Nephron progenitor cell (in vitro differentiated cells): ENCODE measurements around the gene TNFAIP8L1.
A peak's percentile ranks its signal among the peaks of the same experiment; 100 is the strongest.
"Not testable (repeated sequence)": the region's sequence is repeated elsewhere in the genome, so short reads cannot be mapped to it uniquely, and the experiment has no call there.

Source experiments
- DNase-seq: peaks from one replicate; pipeline ENCODE4 v3.0.0; 2021
- H3K27ac Mint-ChIP-seq: 2 replicates; pipeline ENCODE4 v1.8.0; 2021; ENCODE audit warnings: mild to moderate bottlenecking, moderate library complexity, mixed read lengths
- H3K27me3 Mint-ChIP-seq: 2 replicates; pipeline ENCODE4 v1.8.0; 2021; ENCODE audit warnings: mild to moderate bottlenecking, low read depth, mixed read lengths; ENCODE audit not compliant: poor library complexity
- H3K36me3 Mint-ChIP-seq: 2 replicates; pipeline ENCODE4 v1.8.0; 2021; ENCODE audit warnings: low read depth, mixed read lengths
- H3K4me1 Mint-ChIP-seq: 2 replicates; pipeline ENCODE4 v1.8.0; 2021; ENCODE audit warnings: mixed read lengths
- H3K4me3 Mint-ChIP-seq: 2 replicates; pipeline ENCODE4 v1.8.0; 2021; ENCODE audit warnings: mild to moderate bottlenecking, moderate library complexity, mixed read lengths
- H3K9me3 Mint-ChIP-seq: 2 replicates; pipeline ENCODE4 v1.8.0; 2021; ENCODE audit warnings: mild to moderate bottlenecking, moderate library complexity, mixed read lengths
- TF ChIP-seq, protein P1 (sequence below): fragments of 200-600 bp; sonication (generic); IDR thresholded peaks from 2 replicates; pipeline ENCODE4 v1.5.0; 2021; ENCODE audit warnings: antibody characterized with exemption

TNFAIP8L1 gene

DNA sequence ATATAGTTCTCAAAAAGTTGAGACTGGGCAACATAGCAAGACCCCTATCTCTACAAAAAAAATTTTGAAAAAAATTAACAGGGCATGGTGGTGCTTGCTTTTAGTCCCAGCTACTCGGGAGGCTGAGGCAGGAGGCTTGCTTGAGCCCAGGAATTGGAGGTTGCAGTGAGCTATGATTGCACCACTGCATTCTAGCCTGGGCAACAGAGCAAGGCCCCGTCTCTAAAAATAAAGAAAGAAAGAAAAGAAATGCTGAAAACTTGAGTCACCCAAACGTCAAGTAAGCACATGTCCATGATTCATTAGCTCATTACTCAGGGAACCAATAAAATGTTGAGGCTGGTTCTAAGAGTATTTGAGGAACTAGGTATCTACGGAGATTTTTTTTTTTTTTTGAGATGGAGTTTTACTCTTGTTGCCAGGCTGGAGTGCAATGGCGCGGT is 45.9 kb upstream of the TNFAIP8L1 start:
- Mint-ChIP-seq H3K27ac (no peak overlapping the region), H3K36me3 (no peaks in the 10 kb centered on the region), H3K27me3 (peaks cover 44% of the 10 kb centered on the region), H3K4me1 (peaks cover 23% of the 10 kb centered on the region), H3K9me3 (no peaks in the 10 kb centered on the region), H3K4me3 (no peak overlapping the region)
- TF ChIP-seq, protein P1, sequence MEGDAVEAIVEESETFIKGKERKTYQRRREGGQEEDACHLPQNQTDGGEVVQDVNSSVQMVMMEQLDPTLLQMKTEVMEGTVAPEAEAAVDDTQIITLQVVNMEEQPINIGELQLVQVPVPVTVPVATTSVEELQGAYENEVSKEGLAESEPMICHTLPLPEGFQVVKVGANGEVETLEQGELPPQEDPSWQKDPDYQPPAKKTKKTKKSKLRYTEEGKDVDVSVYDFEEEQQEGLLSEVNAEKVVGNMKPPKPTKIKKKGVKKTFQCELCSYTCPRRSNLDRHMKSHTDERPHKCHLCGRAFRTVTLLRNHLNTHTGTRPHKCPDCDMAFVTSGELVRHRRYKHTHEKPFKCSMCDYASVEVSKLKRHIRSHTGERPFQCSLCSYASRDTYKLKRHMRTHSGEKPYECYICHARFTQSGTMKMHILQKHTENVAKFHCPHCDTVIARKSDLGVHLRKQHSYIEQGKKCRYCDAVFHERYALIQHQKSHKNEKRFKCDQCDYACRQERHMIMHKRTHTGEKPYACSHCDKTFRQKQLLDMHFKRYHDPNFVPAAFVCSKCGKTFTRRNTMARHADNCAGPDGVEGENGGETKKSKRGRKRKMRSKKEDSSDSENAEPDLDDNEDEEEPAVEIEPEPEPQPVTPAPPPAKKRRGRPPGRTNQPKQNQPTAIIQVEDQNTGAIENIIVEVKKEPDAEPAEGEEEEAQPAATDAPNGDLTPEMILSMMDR = no peak
- DNase-seq = no peak

DNA sequence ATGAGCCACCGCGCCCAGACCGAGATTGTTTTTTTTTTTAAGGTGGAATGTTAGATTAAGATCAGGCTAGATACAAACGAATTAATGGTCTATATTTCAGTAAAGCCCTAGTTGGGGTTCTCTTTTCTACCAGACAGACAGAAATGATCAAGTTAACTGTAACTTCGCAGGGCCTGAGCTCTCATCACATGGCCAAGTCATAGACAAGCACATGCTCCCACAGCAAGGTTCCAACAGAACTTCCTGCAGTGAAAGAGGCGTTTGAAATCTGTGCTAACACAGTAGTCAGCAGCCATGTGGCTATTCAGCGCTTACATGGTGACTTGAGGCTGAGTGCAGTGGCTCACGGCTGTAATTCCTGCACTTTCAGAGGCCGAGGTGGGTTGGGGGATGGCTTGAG is 45.1 kb upstream of the TNFAIP8L1 start:
- peaks cover 24% of the 10 kb centered on the region for H3K4me1 Mint-ChIP-seq
- no peaks in the 10 kb centered on the region for H3K36me3 Mint-ChIP-seq
- DNase-seq = no peak
- peaks cover 45% of the 10 kb centered on the region for H3K27me3 Mint-ChIP-seq
- no peak overlapping the region for H3K4me3 Mint-ChIP-seq
- TF ChIP-seq, protein P1 = no peak
- no peak overlapping the region for H3K27ac Mint-ChIP-seq
- H3K9me3 Mint-ChIP-seq = no peaks in the 10 kb centered on the region

DNA sequence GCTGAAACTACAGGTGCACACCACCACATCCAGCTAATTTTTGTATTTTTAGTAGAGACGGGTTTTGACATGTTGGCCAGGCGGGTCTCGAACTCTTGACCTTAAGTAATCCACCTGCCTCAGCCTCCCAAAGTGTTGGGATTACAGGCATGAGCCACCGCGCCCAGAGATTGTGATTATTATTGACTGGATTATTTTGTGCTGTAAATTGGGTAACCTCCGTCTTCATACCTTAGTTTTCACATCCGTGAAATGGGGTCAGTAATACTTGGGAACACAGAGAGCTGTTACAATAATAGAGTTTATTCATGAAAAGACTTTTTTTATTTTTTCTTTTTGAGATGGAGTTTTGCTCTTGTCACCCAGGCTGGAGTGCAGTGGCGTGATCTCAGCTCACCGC is 44.2 kb upstream of the TNFAIP8L1 start:
- not testable (repeated sequence) for H3K36me3 Mint-ChIP-seq, H3K4me3 Mint-ChIP-seq, H3K27ac Mint-ChIP-seq, H3K9me3 Mint-ChIP-seq, DNase-seq
- peaks cover 22% of the 10 kb centered on the region for H3K4me1 Mint-ChIP-seq
- H3K27me3 Mint-ChIP-seq = peaks cover 47% of the 10 kb centered on the region

DNA sequence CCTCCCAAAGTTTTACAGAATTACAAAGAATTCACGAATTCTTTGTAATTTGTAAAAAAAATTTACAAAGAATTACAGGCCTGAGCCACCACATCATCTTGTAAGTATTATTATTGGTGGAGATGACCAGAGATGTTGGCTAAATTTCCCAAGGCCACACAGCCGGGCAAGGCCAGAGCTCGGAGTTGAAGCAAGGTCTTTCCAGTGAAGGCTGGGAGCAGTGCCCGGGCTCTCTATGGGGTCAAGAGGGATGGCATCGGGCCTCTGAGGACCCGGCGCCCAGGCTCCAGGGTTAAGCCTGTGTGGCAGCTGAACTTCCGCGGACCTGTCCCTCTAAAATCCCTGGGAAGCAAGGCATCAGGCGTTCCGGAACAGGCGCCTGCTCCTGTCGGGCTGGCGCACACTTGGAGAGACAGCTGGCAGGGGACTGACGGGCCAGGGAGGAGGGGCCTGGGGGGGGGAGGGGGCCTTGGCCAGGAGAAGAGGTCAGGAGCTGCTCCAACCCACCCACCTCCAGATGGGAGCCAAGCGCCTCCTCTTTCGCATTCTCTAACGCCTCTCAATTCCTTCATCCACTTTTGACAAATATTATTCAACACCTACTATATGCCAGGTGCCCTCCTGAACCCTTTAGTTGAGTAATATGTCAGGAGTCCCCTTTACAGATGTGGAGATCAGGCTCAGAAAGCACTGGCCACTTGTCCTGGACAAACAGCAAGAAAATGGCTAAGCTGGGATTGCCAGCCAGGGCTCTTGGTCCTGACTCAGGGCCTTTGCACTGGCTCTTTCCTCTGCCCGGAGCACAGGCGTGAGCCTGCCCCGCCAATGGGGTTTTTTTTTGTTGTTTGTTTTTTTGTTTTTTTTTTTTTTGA is 43.0 kb upstream of the TNFAIP8L1 start:
- Mint-ChIP-seq H3K4me1 (peaks cover 22% of the 10 kb centered on the region), H3K36me3 (no peaks in the 10 kb centered on the region), H3K27me3 (peaks cover 46% of the 10 kb centered on the region), H3K9me3 (no peaks in the 10 kb centered on the region), H3K27ac (no peak overlapping the region), H3K4me3 (no peak overlapping the region)
- TF ChIP-seq, protein P1 = no peak
- no peak for DNase-seq

DNA sequence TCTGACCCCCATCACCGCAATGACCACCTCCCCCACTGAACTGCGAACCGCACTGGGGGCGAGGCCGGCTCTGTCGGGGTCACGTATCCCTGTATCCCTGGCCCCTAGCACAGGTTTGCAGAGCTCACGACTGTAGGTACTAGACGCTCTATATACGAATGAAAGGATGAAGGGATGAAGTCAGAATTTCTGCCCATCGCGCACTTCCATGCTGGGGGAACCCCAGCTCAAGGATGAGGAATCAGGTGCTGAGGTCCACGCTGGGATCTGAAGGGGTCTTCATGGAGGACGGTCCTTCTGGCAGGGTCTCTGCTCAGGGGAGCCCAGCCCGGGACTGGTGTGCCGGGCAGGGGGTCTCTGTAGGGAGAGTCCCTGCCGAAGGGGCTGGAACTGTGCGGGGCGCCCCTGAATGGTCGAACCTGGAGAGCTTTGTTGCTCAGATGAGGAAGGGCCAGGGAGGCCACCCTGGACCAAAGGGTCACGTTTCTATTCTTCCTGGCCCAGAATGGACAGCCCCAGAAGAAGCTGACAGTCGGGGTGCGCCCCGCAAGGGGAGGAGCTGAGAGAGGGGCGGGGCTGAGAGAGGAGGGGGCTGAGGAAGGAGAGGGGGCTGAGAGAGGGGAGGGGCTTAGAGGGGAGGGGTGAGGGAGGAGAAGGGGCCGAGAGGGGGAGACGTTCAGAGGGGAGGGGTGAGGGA is 41.9 kb upstream of the TNFAIP8L1 start:
- peaks cover 39% of the 10 kb centered on the region for H3K27me3 Mint-ChIP-seq
- peak overlapping the region; percentile 77 for H3K4me3 Mint-ChIP-seq
- TF ChIP-seq, protein P1 = no peak
- no peaks in the 10 kb centered on the region for H3K9me3 Mint-ChIP-seq
- H3K27ac Mint-ChIP-seq = peak overlapping the region; percentile 88
- H3K4me1 Mint-ChIP-seq = peaks cover 20% of the 10 kb centered on the region
- no peaks in the 10 kb centered on the region for H3K36me3 Mint-ChIP-seq
- DNase-seq = peak; percentile 80

DNA sequence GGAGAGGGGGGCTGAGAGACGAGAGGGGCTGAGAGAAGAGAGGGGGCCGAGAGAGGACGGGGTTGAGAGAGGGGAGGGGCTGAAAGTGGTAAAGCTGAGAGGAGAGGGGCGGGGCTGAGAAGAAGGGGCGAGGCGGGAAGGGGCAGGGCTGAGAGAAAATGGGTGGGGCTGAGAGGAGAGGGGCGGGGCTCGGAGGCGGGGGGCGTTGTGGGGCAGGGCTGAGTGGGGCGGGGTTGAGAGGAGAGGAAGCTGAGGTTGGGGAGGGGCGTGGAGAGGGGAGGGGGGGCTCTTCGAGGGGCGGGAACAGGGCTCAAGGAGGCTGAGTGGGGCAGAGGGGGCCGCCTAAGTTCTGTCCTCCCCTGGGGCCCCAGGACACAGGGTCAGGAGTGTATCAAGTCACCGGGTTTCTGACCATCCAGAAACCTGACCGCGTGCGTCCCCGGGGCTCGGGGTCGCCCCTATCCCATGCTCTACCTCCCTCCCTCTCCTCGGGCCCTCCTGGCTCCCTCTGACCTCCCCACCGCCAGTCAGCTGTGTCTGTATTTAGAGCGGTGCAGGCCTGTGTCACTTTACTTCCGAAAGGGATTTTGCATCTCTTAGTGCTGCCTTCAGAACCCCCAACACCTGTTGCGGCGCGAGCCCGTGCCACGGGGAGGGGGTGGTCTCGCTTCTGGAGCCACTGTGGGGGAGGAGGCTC is 41.2 kb upstream of the TNFAIP8L1 start:
- Mint-ChIP-seq H3K27me3 (peaks cover 35% of the 10 kb centered on the region), H3K36me3 (no peaks in the 10 kb centered on the region), H3K4me1 (peaks cover 14% of the 10 kb centered on the region), H3K27ac (peak overlapping the region; percentile 75), H3K4me3 (peak overlapping the region; percentile 77), H3K9me3 (no peaks in the 10 kb centered on the region)
- peak; percentile 92 for DNase-seq
- TF ChIP-seq, protein P1 = no peak
